ENCODE measurements around the gene SRMS.
"Not testable (repeated sequence)": the region's sequence is repeated elsewhere in the genome, so short reads cannot be mapped to it uniquely, and the experiment has no call there.

Gene SRMS

DNA sequence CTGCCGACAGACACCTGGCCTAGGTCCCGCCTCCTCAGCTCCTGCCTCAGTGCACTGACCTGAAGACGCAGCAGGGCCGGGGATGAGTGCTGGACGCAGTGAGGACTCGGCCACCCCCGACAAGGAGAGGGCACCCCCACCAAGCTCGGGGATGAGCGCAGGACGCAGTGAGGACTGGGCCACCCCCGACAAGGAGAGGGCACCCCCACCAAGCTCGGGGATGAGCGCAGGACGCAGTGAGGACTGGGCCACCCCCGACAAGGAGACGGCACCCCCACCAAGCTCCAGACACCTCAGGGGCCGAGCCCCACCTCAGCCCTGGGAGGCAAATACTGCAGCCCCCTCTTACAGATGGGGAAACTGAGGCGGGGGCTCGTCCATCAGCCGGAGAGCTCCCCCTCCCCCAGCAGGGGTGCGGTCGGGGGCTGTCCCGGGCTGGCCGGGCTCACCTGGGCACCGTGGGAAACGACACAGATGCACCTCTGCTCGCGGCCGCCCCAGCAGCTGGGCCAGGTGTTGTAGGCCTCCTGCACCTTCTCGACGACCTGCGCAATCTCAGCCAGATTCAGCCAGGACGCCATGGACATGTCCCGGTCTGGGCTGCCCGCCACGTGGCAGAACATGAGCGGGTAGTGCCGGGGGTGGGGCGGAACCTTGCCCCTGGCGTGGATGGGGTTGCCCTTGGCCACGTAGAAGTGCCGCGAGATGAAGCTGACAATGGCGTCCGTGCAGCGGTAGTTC, 19.0 kb upstream of the SRMS start:
- no peak for DNase-seq (ENCODE audit: low read depth in 1 of 2, low spot score in 1 of 2)

- DNase-seq (ENCODE audit: low read depth in 1 of 2, low spot score in 1 of 2) = no peak
Measured at GRCh38 chr20:63565699-63566335, 18.3 kb upstream of the SRMS start.

- no peak for DNase-seq (ENCODE audit: low read depth in 1 of 2, low spot score in 1 of 2)
Measured at GRCh38 chr20:63565021-63565698, 17.6 kb upstream of the SRMS start.

- DNase-seq (ENCODE audit: low read depth in 1 of 2, low spot score in 1 of 2) = no peak
Measured at GRCh38 chr20:63564036-63564810, 16.7 kb upstream of the SRMS start.

DNA sequence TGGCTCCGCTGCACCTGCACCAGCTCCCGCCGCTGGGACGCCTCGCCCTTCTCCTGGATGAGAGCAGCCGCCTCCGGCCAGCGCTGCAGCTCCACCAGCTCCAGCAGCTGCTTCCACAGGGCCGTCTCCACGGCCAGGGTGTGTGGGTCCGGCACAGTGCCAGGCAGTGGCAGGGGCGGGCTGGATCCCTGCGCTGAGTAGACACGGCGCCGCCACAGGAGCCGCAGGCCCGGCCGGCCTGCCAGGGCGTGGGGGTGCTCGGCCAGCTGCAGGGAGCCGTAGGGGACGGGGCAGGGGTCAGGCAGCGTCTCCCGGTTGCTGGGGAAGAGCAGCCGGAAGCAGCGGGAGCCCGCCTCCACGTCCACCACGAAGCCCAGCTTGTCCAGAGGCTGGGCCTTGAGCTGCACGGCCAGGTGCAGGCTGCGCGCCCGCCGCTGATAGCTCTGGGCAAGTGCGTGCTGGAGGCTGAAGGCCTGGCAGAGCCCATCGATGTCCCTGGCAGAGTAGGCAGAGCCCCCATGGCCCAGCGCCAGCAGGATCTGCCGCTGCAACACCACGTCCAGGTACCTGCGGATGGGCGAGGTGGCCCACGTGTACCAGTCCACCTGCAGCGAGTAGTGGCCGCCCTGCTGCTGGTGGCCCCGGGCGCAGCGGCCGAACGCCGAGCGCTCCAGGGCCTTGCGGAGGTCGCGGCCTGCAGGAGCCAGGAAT, 15.8 kb upstream of the SRMS start:
- no peak for DNase-seq (ENCODE audit: low read depth in 1 of 2, low spot score in 1 of 2)

- DNase-seq (ENCODE audit: low read depth in 1 of 2, low spot score in 1 of 2) = no peak
Measured at GRCh38 chr20:63562461-63563224, 15.1 kb upstream of the SRMS start.

DNA sequence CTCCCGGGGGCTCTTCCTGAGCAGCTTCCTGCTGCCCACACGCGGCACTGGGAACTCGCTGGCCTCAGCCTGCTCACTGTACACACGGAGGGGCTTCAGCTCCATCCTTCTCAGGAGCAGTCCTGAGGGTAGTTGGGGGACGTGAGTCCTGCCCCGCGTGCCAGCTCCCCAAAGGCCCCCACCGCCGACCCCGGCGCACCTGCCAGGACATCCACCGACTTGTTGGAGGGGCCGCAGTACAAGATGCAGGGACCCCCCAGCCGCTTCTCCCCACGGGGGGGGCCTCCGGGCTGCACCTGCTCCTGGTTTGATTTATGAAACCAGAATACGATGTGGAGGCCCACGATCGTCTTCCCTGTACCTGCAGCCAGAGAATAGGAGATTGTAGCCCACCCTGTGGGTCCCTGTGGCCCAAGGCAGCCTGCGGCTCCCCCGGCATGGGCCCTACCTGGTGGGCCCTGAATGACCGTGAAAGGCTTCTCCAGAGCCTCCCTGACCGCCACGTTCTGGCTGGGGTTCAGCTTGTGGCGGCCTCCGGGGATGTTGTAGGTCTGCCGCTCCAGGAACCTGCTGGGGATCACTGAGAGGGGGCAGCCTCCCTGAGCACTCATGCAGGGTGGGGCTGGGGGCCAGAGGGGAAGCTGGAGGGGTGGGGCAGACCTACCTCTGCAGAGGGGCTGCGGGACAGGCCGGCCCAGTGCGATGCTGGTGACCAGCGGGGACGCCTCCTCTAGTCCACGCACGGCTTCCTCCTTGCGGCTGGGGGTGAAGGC, 14.3 kb upstream of the SRMS start:
- no peak for DNase-seq (ENCODE audit: low read depth in 1 of 2, low spot score in 1 of 2)

- DNase-seq (ENCODE audit: low read depth in 1 of 2, low spot score in 1 of 2) = no peak
Measured at GRCh38 chr20:63560856-63561609, 13.5 kb upstream of the SRMS start.

DNA sequence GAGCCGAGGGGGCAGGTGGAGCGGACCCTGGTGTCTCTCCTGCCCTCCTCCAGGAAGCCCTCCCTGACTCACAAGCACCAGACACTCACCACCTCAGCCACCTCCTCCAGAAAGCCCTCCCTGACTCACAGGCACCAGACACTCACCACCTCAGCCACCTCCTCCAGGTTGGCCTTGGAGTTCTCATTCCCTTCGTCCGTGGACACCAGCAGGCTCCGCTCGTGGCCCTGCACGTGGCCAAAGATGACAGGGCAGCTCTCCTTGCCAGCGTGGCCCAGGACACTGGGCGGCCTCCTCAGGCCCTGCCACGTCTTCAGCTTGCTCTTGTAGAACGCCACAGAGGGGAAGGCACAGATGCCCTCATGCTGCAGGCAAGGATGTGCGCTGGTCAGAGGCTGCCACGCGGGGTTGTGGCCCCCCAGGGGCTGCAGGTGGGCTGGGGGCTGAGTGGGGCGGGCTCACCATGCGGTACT, 12.8 kb upstream of the SRMS start:
- no peak for DNase-seq (ENCODE audit: low read depth in 1 of 2, low spot score in 1 of 2)

- not testable (repeated sequence) for DNase-seq (ENCODE audit: low read depth in 1 of 2, low spot score in 1 of 2)
Measured at GRCh38 chr20:63559485-63560332, 12.2 kb upstream of the SRMS start.

- DNase-seq (ENCODE audit: low read depth in 1 of 2, low spot score in 1 of 2) = no peak
Measured at GRCh38 chr20:63558804-63559484, 11.4 kb upstream of the SRMS start.

DNA sequence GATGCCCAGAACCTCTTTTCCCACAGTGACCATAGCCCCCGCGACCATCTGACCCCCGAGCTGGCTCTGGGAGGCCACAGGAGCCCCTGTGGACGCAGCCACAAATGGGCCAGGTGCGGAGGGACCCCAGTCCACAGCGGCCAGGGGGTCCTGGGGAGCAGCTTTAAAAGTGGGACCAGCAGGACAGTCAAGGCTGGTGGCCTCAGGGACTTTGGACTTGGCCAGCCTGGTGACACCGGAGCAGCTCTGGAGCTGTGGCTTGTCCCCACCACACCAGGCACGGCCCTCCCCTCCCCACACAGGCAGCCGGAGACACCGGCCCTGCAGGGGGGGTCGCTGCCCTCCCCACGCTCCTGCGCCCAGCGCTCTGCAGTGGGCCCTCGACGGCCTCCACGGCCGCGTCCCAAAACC, 9.9 kb upstream of the SRMS start:
- no peak for DNase-seq (ENCODE audit: low read depth in 1 of 2, low spot score in 1 of 2)

- DNase-seq (ENCODE audit: low read depth in 1 of 2, low spot score in 1 of 2) = no peak
Measured at GRCh38 chr20:63556873-63557478, 9.4 kb upstream of the SRMS start.

GRCh38 chr20:63555661-63556381, 8.3 kb upstream of the SRMS start:
- DNase-seq (ENCODE audit: low read depth in 1 of 2, low spot score in 1 of 2) = no peak

DNA sequence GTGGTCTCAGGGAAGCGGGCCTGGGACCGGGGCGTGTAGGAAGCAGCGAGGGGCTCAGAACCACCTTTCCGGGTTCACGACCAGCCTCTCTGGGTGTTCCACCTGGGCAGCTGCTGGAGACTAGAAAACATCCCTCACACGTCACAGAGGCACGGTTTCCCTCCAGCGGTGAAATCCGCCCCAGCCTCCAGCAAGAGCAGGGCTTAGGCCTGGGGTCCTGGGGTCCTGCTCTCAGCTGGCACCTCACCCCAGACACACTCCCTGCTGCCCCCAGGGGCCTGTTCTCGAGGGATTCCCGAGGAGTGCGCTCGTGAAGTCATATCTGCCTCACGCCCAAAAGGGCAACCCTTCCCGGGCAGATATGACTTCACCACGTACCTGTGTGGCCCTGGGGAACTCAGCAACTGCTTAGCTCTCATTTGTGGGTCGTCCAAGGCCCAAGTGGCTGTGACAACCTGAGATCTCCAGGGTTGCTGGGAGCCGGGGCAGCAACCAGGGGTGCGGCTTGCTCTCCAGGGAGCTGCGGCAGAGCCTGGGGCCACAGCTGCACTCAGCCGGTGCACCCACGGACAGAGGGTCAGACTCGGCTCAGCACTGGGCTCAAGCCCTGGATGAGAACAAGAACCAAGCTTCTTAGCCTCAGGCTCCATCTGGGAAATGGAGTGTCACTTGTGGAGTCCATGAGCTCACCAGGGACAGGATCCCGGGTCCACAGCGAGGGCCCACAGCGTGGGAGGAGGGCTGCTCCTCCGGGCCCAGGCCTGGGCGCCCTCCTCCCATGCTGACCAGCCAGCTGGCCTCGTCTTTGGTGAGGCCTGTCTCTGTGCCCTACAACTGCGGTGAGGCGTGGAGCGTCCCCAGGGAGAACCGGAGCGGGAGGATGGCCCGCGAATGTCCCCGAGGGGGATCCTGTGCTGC, 7.1 kb upstream of the SRMS start:
- no peak for DNase-seq (ENCODE audit: low read depth in 1 of 2, low spot score in 1 of 2)
